GM19468 (cell line): ENCODE measurements around the gene ASTN2.
A peak's percentile ranks its signal among the peaks of the same experiment; 100 is the strongest.

Source experiments
- ATAC-seq: cut with Tn5 transposase; IDR thresholded peaks from one replicate; pipeline ENCODE4 v1.9.1; 2021; ENCODE audit warnings: mild to moderate bottlenecking, moderate library complexity, moderate number of reproducible peaks; ENCODE audit not compliant: unreplicated experiment; ENCODE audit errors: extremely low read depth

The ASTN2 gene

DNA sequence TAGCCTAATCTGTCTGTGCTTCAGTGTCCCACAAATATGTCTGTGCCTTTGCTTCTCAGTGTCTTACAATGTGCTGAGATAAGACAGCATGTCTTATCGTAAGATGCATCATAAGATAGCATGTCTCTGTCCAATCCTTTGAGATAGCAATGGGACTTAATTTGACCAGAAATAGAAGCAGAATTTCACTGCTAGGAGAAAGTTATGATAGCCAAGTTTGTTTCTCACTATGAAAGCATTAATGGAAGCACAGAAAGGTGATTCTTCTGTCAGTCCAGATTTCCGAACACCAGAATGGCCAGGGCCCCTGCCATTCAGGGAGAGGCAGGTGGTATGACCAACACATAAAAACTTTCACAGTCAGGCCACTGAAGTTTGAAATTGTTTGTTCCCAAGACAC is 616.3 kb downstream of the ASTN2 start:
- ATAC-seq = no peak

DNA sequence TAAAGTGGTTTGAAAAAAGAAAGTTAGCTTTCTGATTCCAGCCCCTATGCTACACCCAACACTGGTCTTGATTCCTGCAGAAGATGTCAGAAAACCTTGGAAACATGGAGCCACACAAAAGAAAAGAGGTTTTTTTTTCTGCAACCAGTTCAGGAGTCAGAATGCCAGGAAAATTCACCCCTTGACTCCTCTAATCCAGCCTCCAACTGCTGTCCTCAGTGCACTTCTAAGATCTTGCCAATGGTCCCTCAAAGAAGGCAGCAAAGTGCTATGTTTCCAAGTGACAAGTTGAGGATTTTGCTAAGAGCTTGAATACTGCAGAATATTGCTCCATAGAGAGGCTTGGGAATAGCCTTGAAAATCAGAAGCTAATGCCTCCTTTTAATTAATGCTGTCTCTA is 617.6 kb downstream of the ASTN2 start:
- ATAC-seq = no peak

DNA sequence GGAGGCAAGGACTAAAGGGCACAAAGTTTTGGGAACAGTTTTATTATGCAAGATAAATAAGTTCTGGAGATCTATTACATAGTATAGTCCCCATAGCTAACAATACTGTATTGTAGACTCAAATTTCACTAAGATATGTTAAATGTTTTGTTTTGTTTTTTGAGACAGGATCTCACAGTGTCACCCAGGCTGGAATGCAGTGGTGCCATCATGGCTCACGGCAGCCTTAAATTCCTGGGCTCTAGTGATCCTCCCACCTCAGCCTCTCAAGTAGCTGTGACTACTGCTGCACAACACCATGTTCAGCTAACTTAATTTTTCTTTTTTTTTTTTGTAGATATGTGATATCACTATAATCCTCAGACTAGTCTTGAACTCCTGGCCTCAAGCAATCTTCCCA is 618.2 kb downstream of the ASTN2 start:
- ATAC-seq = no peak

- no peak for ATAC-seq
Observed at GRCh38 chr9:116795821-116796220, 619.0 kb downstream of the ASTN2 start.

GRCh38 chr9:116792271-116792670 is 622.6 kb downstream of the ASTN2 start:
- no peak for ATAC-seq

DNA sequence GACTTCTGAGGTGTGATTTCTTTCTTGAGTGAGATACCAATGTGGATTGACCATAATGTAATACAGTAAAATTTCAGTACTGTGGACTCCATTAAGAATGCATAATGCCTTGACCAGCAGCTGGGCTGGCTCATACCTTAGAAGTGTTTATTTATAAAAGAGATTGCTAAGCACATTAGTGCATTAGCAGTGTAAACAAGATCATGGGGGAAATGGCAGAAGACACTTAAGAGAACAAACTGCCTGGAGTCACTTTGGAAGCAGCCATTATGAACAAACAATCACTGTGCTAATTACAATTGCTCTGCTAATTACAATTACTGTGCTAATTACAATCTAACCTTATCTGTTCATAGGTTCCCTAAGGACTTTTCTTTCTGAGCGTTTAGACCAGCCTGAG is 623.5 kb downstream of the ASTN2 start:
- ATAC-seq = no peak

GRCh38 chr9:116789081-116789480 is 625.8 kb downstream of the ASTN2 start:
- no peak for ATAC-seq

DNA sequence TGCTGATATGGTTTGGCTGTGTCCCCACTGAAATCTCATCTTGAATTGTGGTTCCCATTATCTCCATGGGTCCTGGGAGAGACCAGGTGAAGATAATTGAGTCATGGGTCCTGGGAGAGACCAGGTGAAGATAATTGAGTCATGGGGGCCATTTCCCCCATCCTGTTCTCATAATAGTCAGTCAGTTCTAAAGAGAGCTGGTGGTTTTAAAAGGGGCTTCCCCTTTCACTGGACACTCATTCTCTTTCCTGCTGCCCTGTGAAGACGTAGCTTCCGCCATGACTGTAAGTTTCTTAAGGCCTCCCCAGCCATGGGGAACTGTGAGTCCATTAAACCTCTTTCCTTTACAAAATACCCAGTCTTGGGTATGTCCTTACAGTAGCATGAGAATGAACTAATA is 628.1 kb downstream of the ASTN2 start:
- ATAC-seq = no peak

- ATAC-seq = no peak
Observed at GRCh38 chr9:116777116-116777515, 637.7 kb downstream of the ASTN2 start.

- no peak for ATAC-seq
Observed at GRCh38 chr9:116774421-116775180, 640.3 kb downstream of the ASTN2 start.

DNA sequence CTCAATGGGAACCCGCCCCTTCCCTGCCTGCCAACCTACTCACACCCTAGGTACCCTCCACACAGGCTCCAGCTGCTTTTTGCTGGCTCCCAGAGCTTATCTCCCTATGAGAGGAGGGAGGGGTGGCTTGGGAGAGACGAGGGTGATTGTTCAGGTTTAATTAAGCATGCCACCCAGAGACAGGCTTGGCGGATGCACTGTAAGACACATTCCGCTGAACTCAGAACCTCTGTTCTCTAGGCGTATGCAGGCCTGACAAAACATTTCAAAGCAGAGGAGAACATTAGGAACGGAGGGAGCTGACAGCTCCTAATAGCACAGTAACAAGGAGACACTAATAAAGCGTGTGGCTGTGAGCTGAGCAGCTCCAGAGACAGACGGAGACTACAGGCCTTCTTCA is 647.6 kb downstream of the ASTN2 start:
- ATAC-seq = no peak

- no peak for ATAC-seq
Observed at GRCh38 chr9:116765011-116765410, 649.8 kb downstream of the ASTN2 start.

- ATAC-seq = no peak
Observed at GRCh38 chr9:116763770-116764169, 651.1 kb downstream of the ASTN2 start.

DNA sequence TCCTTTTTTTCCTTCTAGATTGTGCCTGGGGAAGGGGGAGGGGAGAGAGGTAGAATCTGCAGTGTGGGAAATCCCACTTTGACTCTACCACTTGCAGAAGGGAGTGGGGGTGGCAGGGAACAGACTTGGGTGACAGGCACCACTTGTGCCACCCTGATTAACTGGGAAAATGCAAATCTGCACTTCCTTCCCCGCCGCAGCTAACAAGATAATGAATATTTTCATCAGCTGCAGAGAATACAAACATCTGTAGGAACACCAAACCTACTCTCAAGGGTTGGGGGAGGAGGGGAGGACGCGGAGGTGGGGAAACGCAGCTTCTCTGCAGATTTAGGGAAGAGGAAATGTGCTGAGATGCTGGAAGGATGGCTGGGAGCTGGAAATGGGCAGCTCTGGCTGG is 654.2 kb downstream of the ASTN2 start:
- ATAC-seq = no peak

DNA sequence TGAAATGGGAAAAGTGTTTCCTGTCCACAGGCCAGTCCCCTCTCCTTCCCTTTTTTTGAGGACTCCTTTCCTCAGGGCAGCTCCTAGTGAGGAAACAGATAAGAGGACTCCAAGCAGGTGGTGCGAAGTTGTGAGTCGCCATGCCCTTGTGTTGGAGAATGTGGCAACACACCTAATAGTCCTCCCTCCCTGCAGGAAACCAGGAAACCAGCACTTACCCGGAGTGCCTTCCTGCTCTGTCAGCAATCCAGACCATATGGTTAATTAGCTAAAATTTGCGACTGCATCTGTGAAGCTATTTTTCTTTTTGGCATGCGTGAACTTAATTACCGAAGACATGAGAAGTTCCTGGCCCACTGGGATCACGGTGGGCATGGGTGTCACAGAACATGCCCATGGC is 657.8 kb downstream of the ASTN2 start:
- no peak for ATAC-seq

DNA sequence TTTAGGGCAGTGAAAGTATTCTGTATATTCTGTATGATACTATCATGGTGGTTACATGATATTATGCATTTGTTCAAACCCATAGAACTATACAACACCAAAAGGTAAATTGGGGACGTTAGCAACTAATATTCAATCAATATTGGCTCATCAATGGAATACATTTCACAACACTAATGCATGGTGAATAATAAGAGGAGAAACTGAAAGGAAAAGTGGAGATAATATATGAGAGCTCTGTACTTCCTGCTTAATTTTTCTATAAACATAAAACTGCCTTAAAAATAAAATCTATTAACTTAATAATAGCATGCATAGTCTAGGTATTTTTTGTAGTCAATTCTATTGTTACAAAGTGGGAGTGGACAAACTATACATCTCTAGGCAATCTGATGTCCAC is 661.5 kb downstream of the ASTN2 start:
- no peak for ATAC-seq

GRCh38 chr9:116750510-116750909 is 664.3 kb downstream of the ASTN2 start:
- ATAC-seq = no peak

DNA sequence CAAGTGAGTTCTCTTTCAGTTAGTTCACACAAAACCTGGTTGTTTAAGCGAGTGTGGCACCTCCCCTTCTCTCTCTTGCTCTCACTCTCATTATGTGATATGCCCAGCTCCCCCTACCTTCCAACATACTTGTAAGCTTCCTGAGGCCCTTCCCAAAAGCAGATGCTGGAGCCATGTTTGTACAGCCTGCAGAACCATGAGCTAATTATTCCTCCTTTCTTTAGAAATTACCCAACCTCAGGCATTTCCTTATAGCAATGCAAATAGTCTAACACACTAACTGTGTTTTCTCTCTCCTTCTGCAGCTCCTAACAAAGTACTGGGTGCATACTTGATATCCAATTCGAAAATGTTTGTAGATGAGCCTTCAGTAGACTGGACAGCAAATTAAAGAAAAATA is 665.1 kb downstream of the ASTN2 start:
- ATAC-seq = no peak

DNA sequence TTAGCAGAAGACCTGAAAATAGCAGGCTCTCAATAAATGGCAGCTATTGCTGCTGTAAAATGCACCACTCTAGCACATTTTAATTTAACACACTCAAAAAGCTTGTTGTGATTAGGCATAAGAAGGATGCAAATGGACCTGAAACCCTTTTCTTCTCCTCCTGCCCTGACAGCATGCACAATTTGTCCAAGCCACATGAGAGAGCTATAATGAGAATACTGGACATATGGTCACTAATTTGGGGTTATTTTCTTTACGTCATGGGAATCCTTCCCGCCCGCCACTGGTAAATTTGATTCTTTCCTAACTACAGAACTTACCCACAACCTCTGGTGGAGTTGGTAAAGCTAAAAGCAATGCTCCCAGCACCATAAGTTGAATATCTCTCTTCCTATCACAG is 665.7 kb downstream of the ASTN2 start:
- no peak for ATAC-seq

- no peak for ATAC-seq
Observed at GRCh38 chr9:116741742-116742141, 673.1 kb downstream of the ASTN2 start.

DNA sequence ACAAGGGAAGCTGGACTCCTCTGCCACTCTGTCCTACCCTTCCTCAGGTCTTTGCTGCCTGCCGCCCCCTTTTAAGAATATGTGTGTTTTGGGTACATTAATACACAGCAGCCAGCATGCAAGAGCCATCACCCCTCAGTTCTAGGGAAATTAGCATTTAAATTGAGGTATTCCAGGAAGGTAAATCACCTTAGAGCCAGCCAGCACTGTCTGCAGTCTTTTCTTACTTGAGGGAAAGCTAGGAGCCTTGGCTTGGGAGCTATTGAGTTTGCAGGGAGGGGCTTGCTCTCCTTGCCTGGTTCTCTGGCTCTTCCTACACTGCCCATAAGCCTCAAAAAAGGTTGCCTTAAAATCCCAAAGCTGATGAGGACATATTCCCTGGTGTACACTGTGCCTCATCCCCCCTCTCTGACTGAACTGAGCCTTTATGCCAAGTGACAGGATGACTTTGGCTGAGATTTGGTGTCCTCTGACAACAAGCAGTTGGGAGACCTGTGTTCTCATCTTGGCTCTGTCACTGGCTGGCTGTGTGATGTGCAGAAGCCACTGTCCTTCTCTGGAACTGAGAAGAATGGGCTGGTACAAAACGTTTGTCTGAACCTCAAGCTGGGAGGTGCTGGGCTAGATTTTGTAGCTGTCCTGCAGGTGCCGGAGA is 673.6 kb downstream of the ASTN2 start:
- no peak for ATAC-seq

DNA sequence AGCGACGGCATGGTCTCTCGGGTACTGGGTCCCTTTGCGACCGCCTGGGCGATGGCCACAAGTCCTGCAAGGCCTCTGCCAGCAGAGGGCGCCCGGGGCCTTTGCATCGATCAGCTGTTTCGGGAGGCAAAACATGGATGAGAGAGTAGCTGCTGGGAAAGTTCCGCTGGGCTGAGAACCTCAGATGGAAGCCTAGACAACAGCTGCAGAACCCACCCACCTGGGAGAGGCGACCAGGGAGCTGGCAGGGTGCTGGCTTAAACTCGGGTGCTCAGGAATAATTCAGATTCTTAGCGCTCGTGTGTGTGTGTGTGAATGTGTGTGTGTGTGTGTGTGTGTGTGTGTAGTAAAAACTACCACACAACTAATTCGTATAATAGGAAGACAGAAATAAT is 677.7 kb downstream of the ASTN2 start:
- ATAC-seq = peak; percentile 53
